ENCODE measurements around the gene CHRM4.

Gene CHRM4

GRCh38 chr11:46388619-46389449 is 2.7 kb downstream of the CHRM4 start:
- no peak for TF ChIP-seq CTCF (IDR thresholded peaks at IDR 0.05; ENCODE audit: control extremely low read depth, extremely low read depth, low read depth, missing control alignments)
- CTCF ChIA-PET, result interaction anchor here (0.8 to 7.4 kb wide), 46 partner anchors 8 to 373 kb away, joined by 3 to 83 read pairs (median 5); partner anchors contain the start of gene MDK
- no peak for DNase-seq (ENCODE audit: extremely low spot score)
- POLR2A ChIA-PET, result interaction anchor here (0.6 kb wide), 1 partner anchor 162 kb away, joined by 5 read pairs; no protein-coding TSS in a partner anchor

- no peak for DNase-seq (ENCODE audit: extremely low spot score)
- ChIA-PET POLR2A (no interaction called here), CTCF (interaction anchor here (0.6 to 7.4 kb wide), 42 partner anchors 8 to 300 kb away, joined by 3 to 83 read pairs (median 5); no protein-coding TSS in a partner anchor)
- TF ChIP-seq CTCF (IDR thresholded peaks at IDR 0.05; ENCODE audit: control extremely low read depth, extremely low read depth, low read depth, missing control alignments), result no peak
These were observed 3.5 kb downstream of the CHRM4 start for GRCh38 chr11:46387919-46388618.

- TF ChIP-seq CTCF (IDR thresholded peaks at IDR 0.05; ENCODE audit: control extremely low read depth, extremely low read depth, low read depth, missing control alignments), result no peak
- DNase-seq (ENCODE audit: extremely low spot score), result no peak
- POLR2A ChIA-PET, result interaction anchor here (0.6 kb wide), 1 partner anchor 44 kb away, joined by 3 read pairs; no protein-coding TSS in a partner anchor
- CTCF ChIA-PET, result interaction anchor here (0.6 to 7.4 kb wide), 23 partner anchors 11 to 300 kb away, joined by 3 to 83 read pairs (median 6); no protein-coding TSS in a partner anchor
These were observed 4.1 kb downstream of the CHRM4 start for GRCh38 chr11:46387456-46387855.

- ChIA-PET CTCF (interaction anchor here (0.8 to 7.4 kb wide), 8 partner anchors 10 to 144 kb away, joined by 3 to 83 read pairs (median 22); no protein-coding TSS in a partner anchor), POLR2A (interaction anchor here (0.6 kb wide), 1 partner anchor 45 kb away, joined by 3 read pairs; no protein-coding TSS in a partner anchor)
- no peak for DNase-seq (ENCODE audit: extremely low spot score)
- no peak for TF ChIP-seq CTCF (IDR thresholded peaks at IDR 0.05; ENCODE audit: control extremely low read depth, extremely low read depth, low read depth, missing control alignments)
These were observed 4.9 kb downstream of the CHRM4 start for GRCh38 chr11:46386674-46387073.

GRCh38 chr11:46386005-46386578 is 5.5 kb downstream of the CHRM4 start:
- POLR2A ChIA-PET, result no interaction called here
- no peak for DNase-seq (ENCODE audit: extremely low spot score)
- CTCF ChIA-PET, result interaction anchor here (1.4 to 7.4 kb wide), 2 partner anchors 104 to 145 kb away, joined by 3 to 83 read pairs; no protein-coding TSS in a partner anchor
- TF ChIP-seq CTCF (IDR thresholded peaks at IDR 0.05; ENCODE audit: control extremely low read depth, extremely low read depth, low read depth, missing control alignments), result no peak
